GM12892 (cell line): Measurements from ENCODE around the gene ZDHHC11B.

Experiments
- POLR2A ChIP-seq: IDR thresholded peaks from 2 replicates; pipeline ENCODE4 v1.6.1; 2011; ENCODE audit warnings: low read depth, low read length, control low read depth
- POLR2AphosphoS5 ChIP-seq: IDR thresholded peaks from 2 replicates; pipeline ENCODE4 v1.6.1; 2011; ENCODE audit warnings: low read depth, low read length, control low read depth

- no peak for TF ChIP-seq POLR2AphosphoS5
- no peak for TF ChIP-seq POLR2A
These were observed 10.8 kb downstream of the ZDHHC11B start for GRCh38 chr5:773517-774264.
